HCT116 (cell line): ENCODE results near the gene FKBP15. TPM values are rescaled to one million over a fixed set of nuclear protein-coding genes. Genes with fewer than 3 reads are reported as not detected.

Source experiments
- ATAC-seq: fragments of 200-7000 bp; cut with Tn5 transposase; 2 replicates; pipeline ENCODE4 v1.9.1; 2020; ENCODE audit warnings: mild to moderate bottlenecking, moderate library complexity
- BruUV-seq: library from RNA; stranded (reverse); fragments of 400-500 nt; replicated peaks from 2 replicates; lab custom pipeline; 2021; lab: Mats Ljungman, UMichigan
- CTCF ChIA-PET: fragments of 300-600 bp; sonication (Branson Sonifier 250); formaldehyde crosslinking; loops from one replicate; lab custom pipeline; 2021; ENCODE audit warnings: antibody characterized with exemption; lab: Charles Lee
- POLR2A ChIA-PET: fragments of 300-600, 350-600 bp; sonication (Branson Sonifier 250); formaldehyde crosslinking; loops from one replicate; lab custom pipeline; 2021; ENCODE audit warnings: antibody characterized with exemption; lab: Charles Lee
- RAD21 ChIA-PET, 2 experiments: fragments of 300-600 bp; sonication (Branson Sonifier 250); formaldehyde crosslinking; loops; one replicate each; lab custom pipeline; 2023; ENCODE audit warnings: low total read pairs in 2 of 2; ENCODE audit not compliant: uncharacterized antibody in 2 of 2, unreplicated experiment in 2 of 2, low non-redundant PET in 1 of 2; lab: Charles Lee
- DNase-seq: peaks from one replicate; pipeline ENCODE4 v3.0.0-alpha.2; 2010; ENCODE audit warnings: low read depth, low spot score
- H2AFZ ChIP-seq: fragments of 200-600 bp; shearing (Covaris generic), sonication (generic); 2 replicates; pipeline ENCODE4 v1.6.1; 2017; ENCODE audit warnings: low read depth, mixed run types, mixed read lengths, antibody characterized with exemption, low read length; ENCODE audit not compliant: poor library complexity, severe bottlenecking
- H3K27ac ChIP-seq: 2 replicates; pipeline ENCODE4 v1.5.1; 2012; ENCODE audit warnings: low read depth, low read length
- H3K27me3 ChIP-seq: fragments of 200-600 bp; sonication (generic); 2 replicates; pipeline ENCODE4 v1.6.1; 2016; ENCODE audit warnings: mixed run types, low read length, mixed read lengths; ENCODE audit not compliant: insufficient read depth
- H3K36me3 ChIP-seq, 2 experiments: fragments of 200-500 bp in 1 of 2; fragments of 200-600 bp in 1 of 2; sonication (Bioruptor generic) in 1 of 2; sonication (generic) in 1 of 2; 2 replicates each; pipeline versions ENCODE4 v1.5.1 to v1.6.1; 2014 to 2016; ENCODE audit warnings: low read length in 2 of 2, inconsistent platforms in 1 of 2, mixed read lengths in 1 of 2, mixed run types in 1 of 2; ENCODE audit not compliant: insufficient read depth in 2 of 2, control insufficient read depth in 1 of 2
- H3K4me1 ChIP-seq, 2 experiments: fragments of 200-600 bp in 1 of 2; sonication (generic) in 1 of 2; 2 replicates each; pipeline versions ENCODE4 v1.5.1 to v1.6.1; 2012 to 2017; ENCODE audit warnings: low read length in 2 of 2, inconsistent platforms in 1 of 2, mild to moderate bottlenecking in 1 of 2, mixed read lengths in 1 of 2, mixed run types in 1 of 2, moderate library complexity in 1 of 2; ENCODE audit not compliant: insufficient read depth in 2 of 2, control insufficient read depth in 1 of 2
- H3K4me2 ChIP-seq: fragments of 200-600 bp; sonication (generic); 2 replicates; pipeline ENCODE4 v1.6.1; 2017; ENCODE audit warnings: mixed run types, low read length, mixed read lengths
- H3K4me3 ChIP-seq, 2 experiments: fragments of 200-600 bp in 1 of 2; sonication (generic) in 1 of 2; replicated peaks in 1 of 2; 2 replicates each; pipeline ENCODE4 v1.5.1; 2011 to 2016; ENCODE audit warnings: low read length in 2 of 2, control low read depth in 1 of 2, low read depth in 1 of 2, mild to moderate bottlenecking in 1 of 2, mixed read lengths in 1 of 2, mixed run types in 1 of 2
- H3K79me2 ChIP-seq: fragments of 200-600 bp; sonication (generic); 2 replicates; pipeline ENCODE4 v1.6.1; 2017; ENCODE audit warnings: mild to moderate bottlenecking, mixed run types, low read length, moderate library complexity, mixed read lengths; ENCODE audit not compliant: insufficient read depth
- H3K9ac ChIP-seq: fragments of 200-600 bp; sonication (generic); 2 replicates; pipeline ENCODE4 v1.6.1; 2016; ENCODE audit warnings: low read length, mixed read lengths
- H3K9me2 ChIP-seq: fragments of 200-600 bp; sonication (generic), shearing (Covaris generic); 2 replicates; pipeline ENCODE4 v1.6.1; 2017; ENCODE audit warnings: mixed run types, mild to moderate bottlenecking, moderate library complexity; ENCODE audit not compliant: insufficient read depth
- H3K9me3 ChIP-seq, 2 experiments: fragments of 200-500 bp in 1 of 2; fragments of 200-600 bp in 1 of 2; sonication (Bioruptor generic) in 1 of 2; sonication (generic) in 1 of 2; 2 replicates each; pipeline ENCODE4 v1.6.1; 2014 to 2017; ENCODE audit warnings: low read length in 2 of 2, mixed read lengths in 2 of 2, inconsistent platforms in 1 of 2, low read depth in 1 of 2, mild to moderate bottlenecking in 1 of 2, mixed run types in 1 of 2, moderate library complexity in 1 of 2; ENCODE audit not compliant: control insufficient read depth in 1 of 2, insufficient read depth in 1 of 2
- H4K20me1 ChIP-seq: fragments of 200-600 bp; sonication (generic), shearing (Covaris generic); 2 replicates; pipeline ENCODE4 v1.6.1; 2017; ENCODE audit warnings: mixed run types, mild to moderate bottlenecking, moderate library complexity; ENCODE audit not compliant: insufficient read depth
- CBX3 ChIP-seq: IDR thresholded peaks from 2 replicates; pipeline ENCODE4 v1.6.1; 2012; ENCODE audit warnings: low read depth
- EGR1 ChIP-seq: IDR thresholded peaks from 2 replicates; pipeline ENCODE4 v1.6.1; 2012; ENCODE audit warnings: low read depth
- ELF1 ChIP-seq: IDR thresholded peaks from 2 replicates; pipeline ENCODE4 v1.6.1; 2012; ENCODE audit warnings: low read depth, borderline replicate concordance
- JUND ChIP-seq: IDR thresholded peaks from 2 replicates; pipeline ENCODE4 v1.6.1; 2012
- POLR2AphosphoS5 ChIP-seq: IDR thresholded peaks from 2 replicates; pipeline ENCODE4 v1.6.1; 2011; ENCODE audit warnings: mild to moderate bottlenecking, low read depth, low read length, moderate library complexity
- RAD21 ChIP-seq: IDR thresholded peaks from 2 replicates; pipeline ENCODE4 v1.6.1; 2012; ENCODE audit warnings: low read depth, mild to moderate bottlenecking
- SIN3A ChIP-seq: IDR thresholded peaks from 2 replicates; pipeline ENCODE4 v1.6.1; 2012; ENCODE audit warnings: low read depth
- SP1 ChIP-seq: IDR thresholded peaks from 2 replicates; pipeline ENCODE4 v1.6.1; 2012; ENCODE audit warnings: low read depth
- SRF ChIP-seq: IDR thresholded peaks from 2 replicates; pipeline ENCODE4 v1.6.1; 2012; ENCODE audit warnings: low read depth
- TCF7L2 ChIP-seq: IDR thresholded peaks from 2 replicates; pipeline ENCODE4 v1.7.0; 2011; ENCODE audit warnings: borderline replicate concordance, inconsistent platforms; ENCODE audit not compliant: insufficient read depth, insufficient read length; ENCODE audit errors: extremely low read depth
- YY1 ChIP-seq: IDR thresholded peaks from 2 replicates; pipeline ENCODE4 v1.6.1; 2011; ENCODE audit warnings: low read length, low read depth, moderate library complexity, mild to moderate bottlenecking; ENCODE audit not compliant: insufficient replicate concordance; ENCODE audit errors: extremely low read depth
- ZFX ChIP-seq: fragments of 450-650 bp; IDR thresholded peaks from 2 replicates; pipeline ENCODE4 v1.6.1; 2017
- ZNF274 ChIP-seq: fragments of 200-500 bp; sonication (Bioruptor generic); IDR thresholded peaks from 2 replicates; pipeline ENCODE4 v1.6.1; 2014; ENCODE audit warnings: mild to moderate bottlenecking, low read depth, low read length, inconsistent platforms
- intact Hi-C: fragments of 100-400 bp; cut with micrococcal nuclease; formaldehyde crosslinking; loops from 2 replicates; pipeline ENCODE4 v1.10.0; 2022
- total RNA-seq: library from RNA; stranded (reverse); gene quantifications from one replicate; pipeline ENCODE4 v1.2.1, GENCODE V29; 2021; ENCODE audit not compliant: unreplicated experiment
- TF ChIP-seq, protein P1 (sequence below), 3 experiments: fragments of 200-600 bp in 1 of 3; sonication (generic) in 1 of 3; IDR thresholded peaks in 2 of 3; conservative IDR thresholded peaks in 1 of 3; 2 replicates each; pipeline ENCODE4 v1.5.1; 2012 to 2017; ENCODE audit warnings: low read depth in 2 of 3, low read length in 2 of 3, antibody characterized with exemption in 1 of 3, borderline replicate concordance in 1 of 3, control low read depth in 1 of 3, mild to moderate bottlenecking in 1 of 3, mixed read lengths in 1 of 3, mixed run types in 1 of 3, moderate library complexity in 1 of 3; ENCODE audit not compliant: insufficient read depth in 1 of 3
- TF ChIP-seq, protein P2 (sequence below): IDR thresholded peaks from 2 replicates; pipeline ENCODE4 v1.6.1; 2011; ENCODE audit warnings: mild to moderate bottlenecking, low read length, moderate library complexity; ENCODE audit not compliant: insufficient replicate concordance; ENCODE audit errors: extremely low read depth
- TF ChIP-seq, protein P3 (sequence below): IDR thresholded peaks from 2 replicates; pipeline ENCODE4 v1.6.1; 2012

The FKBP15 gene
- total RNA-seq, 1 experiment from 2014 or later = 13.8 TPM

DNA sequence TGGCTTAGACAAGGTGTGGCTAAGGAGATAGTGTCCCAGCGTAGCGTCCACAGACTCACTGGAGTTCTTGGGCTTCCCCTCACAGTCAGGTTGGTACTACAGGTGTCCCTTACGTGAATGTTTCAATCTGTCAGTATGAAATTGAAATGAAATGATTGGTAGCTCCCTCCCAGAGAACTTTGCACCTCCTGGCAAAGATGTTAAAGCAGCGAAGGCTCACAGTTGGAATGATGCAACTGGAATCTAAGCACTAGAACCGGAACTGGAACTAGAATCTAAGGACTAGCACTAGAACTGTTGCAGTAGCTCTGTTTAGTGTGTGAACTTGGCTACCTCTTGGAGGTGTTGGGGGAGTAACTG is 1.4 kb upstream of the FKBP15 start:
- TF ChIP-seq, protein P1, sequence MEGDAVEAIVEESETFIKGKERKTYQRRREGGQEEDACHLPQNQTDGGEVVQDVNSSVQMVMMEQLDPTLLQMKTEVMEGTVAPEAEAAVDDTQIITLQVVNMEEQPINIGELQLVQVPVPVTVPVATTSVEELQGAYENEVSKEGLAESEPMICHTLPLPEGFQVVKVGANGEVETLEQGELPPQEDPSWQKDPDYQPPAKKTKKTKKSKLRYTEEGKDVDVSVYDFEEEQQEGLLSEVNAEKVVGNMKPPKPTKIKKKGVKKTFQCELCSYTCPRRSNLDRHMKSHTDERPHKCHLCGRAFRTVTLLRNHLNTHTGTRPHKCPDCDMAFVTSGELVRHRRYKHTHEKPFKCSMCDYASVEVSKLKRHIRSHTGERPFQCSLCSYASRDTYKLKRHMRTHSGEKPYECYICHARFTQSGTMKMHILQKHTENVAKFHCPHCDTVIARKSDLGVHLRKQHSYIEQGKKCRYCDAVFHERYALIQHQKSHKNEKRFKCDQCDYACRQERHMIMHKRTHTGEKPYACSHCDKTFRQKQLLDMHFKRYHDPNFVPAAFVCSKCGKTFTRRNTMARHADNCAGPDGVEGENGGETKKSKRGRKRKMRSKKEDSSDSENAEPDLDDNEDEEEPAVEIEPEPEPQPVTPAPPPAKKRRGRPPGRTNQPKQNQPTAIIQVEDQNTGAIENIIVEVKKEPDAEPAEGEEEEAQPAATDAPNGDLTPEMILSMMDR (IDR thresholded peaks at IDR 0.05 in 2 of 3, conservative IDR thresholded peaks at IDR 0.05 in 1 of 3; ENCODE audit: borderline replicate concordance in 1 of 3, insufficient read depth in 1 of 3, low read depth in 2 of 3, low read length in 2 of 3) = no peak
- TF ChIP-seq ELF1 (no peak), RAD21 (no peak), POLR2AphosphoS5 (no peak), SIN3A (no peak), JUND (no peak), EGR1 (no peak), SRF (no peak), YY1 (no peak), ZNF274 (no peak), SP1 (no peak), ZFX (no peak), TCF7L2 (no peak), CBX3 (no peak)
- TF ChIP-seq, protein P2, sequence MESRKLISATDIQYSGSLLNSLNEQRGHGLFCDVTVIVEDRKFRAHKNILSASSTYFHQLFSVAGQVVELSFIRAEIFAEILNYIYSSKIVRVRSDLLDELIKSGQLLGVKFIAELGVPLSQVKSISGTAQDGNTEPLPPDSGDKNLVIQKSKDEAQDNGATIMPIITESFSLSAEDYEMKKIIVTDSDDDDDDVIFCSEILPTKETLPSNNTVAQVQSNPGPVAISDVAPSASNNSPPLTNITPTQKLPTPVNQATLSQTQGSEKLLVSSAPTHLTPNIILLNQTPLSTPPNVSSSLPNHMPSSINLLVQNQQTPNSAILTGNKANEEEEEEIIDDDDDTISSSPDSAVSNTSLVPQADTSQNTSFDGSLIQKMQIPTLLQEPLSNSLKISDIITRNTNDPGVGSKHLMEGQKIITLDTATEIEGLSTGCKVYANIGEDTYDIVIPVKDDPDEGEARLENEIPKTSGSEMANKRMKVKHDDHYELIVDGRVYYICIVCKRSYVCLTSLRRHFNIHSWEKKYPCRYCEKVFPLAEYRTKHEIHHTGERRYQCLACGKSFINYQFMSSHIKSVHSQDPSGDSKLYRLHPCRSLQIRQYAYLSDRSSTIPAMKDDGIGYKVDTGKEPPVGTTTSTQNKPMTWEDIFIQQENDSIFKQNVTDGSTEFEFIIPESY = no peak
- TF ChIP-seq, protein P3, sequence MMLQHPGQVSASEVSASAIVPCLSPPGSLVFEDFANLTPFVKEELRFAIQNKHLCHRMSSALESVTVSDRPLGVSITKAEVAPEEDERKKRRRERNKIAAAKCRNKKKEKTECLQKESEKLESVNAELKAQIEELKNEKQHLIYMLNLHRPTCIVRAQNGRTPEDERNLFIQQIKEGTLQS = no peak
- RAD21 ChIA-PET = no interaction called here
- Histone ChIP-seq H3K79me2 (peaks cover 69% of the 10 kb centered on the region), H3K4me2 (peak overlapping the region; percentile 92), H3K4me3 (peak overlapping the region; percentile 73 to 81), H3K9ac (peak overlapping the region; percentile 91), H3K4me1 (peaks cover 2 to 21% of the 10 kb centered on the region in 2 experiments; a peak in 3 of 4 replicates), H4K20me1 (no peaks in the 10 kb centered on the region), H3K9me2 (no peaks in the 10 kb centered on the region), H3K36me3 (no peaks in the 10 kb centered on the region), H2AFZ (no peak overlapping the region), H3K9me3 (no peaks in the 10 kb centered on the region), H3K27ac (no peak overlapping the region), H3K27me3 (no peaks in the 10 kb centered on the region)
- CTCF ChIA-PET = no interaction called here
- BruUV-seq = no TSS peak
- DNase-seq (no peak), ATAC-seq (no peak)
- POLR2A ChIA-PET = interaction anchor here (2.5 kb wide), 1 partner anchor 53 kb away, joined by 11 read pairs; the partner anchor contains the start of genes CDC26 and PRPF4
- intact Hi-C loops = loop anchor here (5.0 kb wide), 1 partner anchor 70 kb away; the partner anchor contains the start of gene SLC31A2
